Testis (tissue), 2 donors: ENCODE results near the gene TBPL2.

Source experiments
- POLR2A ChIP-seq: fragments of 450-650 bp; IDR thresholded peaks from one replicate; pipeline ENCODE4 v1.6.1; 2017; ENCODE audit warnings: antibody characterized with exemption, mild to moderate bottlenecking, moderate library complexity
- TF ChIP-seq, protein P1 (sequence below), 3 experiments: fragments of 450-650 bp in 2 of 3; fragments of 200-600 bp in 1 of 3; sonication (generic) in 1 of 3; IDR thresholded peaks; one replicate each; pipeline ENCODE4 v1.5.1; 2016 to 2019; ENCODE audit warnings: antibody characterized with exemption in 3 of 3, mild to moderate bottlenecking in 2 of 3, moderate library complexity in 1 of 3

GRCh38 chr14:55377236-55377635 is 63.2 kb downstream of the TBPL2 start:
- TF ChIP-seq, protein P1, sequence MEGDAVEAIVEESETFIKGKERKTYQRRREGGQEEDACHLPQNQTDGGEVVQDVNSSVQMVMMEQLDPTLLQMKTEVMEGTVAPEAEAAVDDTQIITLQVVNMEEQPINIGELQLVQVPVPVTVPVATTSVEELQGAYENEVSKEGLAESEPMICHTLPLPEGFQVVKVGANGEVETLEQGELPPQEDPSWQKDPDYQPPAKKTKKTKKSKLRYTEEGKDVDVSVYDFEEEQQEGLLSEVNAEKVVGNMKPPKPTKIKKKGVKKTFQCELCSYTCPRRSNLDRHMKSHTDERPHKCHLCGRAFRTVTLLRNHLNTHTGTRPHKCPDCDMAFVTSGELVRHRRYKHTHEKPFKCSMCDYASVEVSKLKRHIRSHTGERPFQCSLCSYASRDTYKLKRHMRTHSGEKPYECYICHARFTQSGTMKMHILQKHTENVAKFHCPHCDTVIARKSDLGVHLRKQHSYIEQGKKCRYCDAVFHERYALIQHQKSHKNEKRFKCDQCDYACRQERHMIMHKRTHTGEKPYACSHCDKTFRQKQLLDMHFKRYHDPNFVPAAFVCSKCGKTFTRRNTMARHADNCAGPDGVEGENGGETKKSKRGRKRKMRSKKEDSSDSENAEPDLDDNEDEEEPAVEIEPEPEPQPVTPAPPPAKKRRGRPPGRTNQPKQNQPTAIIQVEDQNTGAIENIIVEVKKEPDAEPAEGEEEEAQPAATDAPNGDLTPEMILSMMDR (IDR thresholded peaks at IDR 0.05): no peak
- TF ChIP-seq POLR2A: no peak
